Neural crest cell (in vitro differentiated cells): ENCODE results near the gene CDC42BPB. TPM values are rescaled to one million over a fixed set of nuclear protein-coding genes. Genes with fewer than 3 reads are reported as not detected.

Experiments used
- DNase-seq: peaks from one replicate; pipeline ENCODE4 v3.0.0; 2021; ENCODE audit warnings: low read depth, mixed read lengths, low spot score
- H3K27ac Mint-ChIP-seq: one replicate; pipeline ENCODE4 v1.8.0; 2021; ENCODE audit warnings: mild to moderate bottlenecking, mixed read lengths; ENCODE audit not compliant: unreplicated experiment
- H3K27me3 Mint-ChIP-seq: 2 replicates; pipeline ENCODE4 v1.8.0; 2021; ENCODE audit warnings: low read depth, mild to moderate bottlenecking, mixed read lengths
- H3K36me3 Mint-ChIP-seq: 2 replicates; pipeline ENCODE4 v1.8.0; 2021; ENCODE audit warnings: low read depth, mild to moderate bottlenecking, mixed read lengths
- H3K4me1 Mint-ChIP-seq: 2 replicates; pipeline ENCODE4 v1.8.0; 2021; ENCODE audit warnings: mixed read lengths
- H3K4me3 Mint-ChIP-seq: one replicate; pipeline ENCODE4 v1.8.0; 2021; ENCODE audit warnings: mild to moderate bottlenecking, mixed read lengths
- H3K9me3 Mint-ChIP-seq: 2 replicates; pipeline ENCODE4 v1.8.0; 2021; ENCODE audit warnings: mixed read lengths
- total RNA-seq: library from RNA; stranded (reverse); gene quantifications from 2 replicates; pipeline ENCODE4 v1.2.1, GENCODE V29; 2021
- TF ChIP-seq, protein P1 (sequence below): fragments of 200-600 bp; sonication (generic); conservative IDR thresholded peaks from 2 replicates; pipeline ENCODE4 v1.5.0; 2021; ENCODE audit warnings: antibody characterized with exemption, mild to moderate bottlenecking

The CDC42BPB gene
- total RNA-seq, 1 donor from 2014 or later, result 94.8 TPM

DNA sequence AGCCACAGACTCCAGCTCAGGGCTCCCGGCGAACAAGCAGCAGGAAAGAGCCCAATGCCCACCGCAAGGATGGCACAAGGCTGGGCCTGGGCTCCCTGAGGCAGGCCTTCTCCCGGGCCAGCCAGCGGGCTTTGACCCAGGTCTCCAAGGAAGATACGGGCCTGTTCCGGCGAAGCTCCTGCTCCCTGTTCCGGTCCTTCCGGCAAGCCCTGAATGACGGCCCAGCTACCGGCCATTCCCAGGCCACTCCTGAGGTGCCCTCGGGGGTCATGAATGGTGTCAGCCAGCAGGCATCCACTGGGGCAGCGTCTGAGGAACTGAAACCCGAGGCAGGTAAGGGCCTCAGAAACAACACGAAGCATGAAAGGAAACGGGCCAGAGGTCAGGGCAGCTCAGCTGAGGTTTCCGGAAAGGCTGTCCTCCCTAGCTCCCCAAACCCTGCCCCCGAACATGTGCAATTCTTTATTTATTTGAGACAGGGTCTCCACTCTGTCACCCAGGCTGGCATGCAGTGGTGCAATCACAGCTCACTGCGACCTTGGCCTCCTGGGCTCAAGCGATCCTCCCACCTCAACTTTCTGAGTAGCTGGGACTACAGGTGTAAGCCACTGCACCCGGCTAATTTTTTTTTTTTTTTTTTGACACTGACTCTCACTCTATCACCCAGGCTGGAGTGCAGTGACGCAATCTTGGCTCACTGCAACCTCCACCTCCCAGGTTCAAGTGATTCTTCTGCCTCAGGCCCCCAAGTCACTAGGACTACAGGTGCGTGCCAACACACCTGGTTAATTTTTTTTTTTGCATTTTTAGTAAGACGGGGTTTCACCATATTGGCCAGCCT, 43.2 kb upstream of the CDC42BPB start:
- H3K27me3 Mint-ChIP-seq, result peaks cover 22% of the 10 kb centered on the region
- TF ChIP-seq, protein P1, sequence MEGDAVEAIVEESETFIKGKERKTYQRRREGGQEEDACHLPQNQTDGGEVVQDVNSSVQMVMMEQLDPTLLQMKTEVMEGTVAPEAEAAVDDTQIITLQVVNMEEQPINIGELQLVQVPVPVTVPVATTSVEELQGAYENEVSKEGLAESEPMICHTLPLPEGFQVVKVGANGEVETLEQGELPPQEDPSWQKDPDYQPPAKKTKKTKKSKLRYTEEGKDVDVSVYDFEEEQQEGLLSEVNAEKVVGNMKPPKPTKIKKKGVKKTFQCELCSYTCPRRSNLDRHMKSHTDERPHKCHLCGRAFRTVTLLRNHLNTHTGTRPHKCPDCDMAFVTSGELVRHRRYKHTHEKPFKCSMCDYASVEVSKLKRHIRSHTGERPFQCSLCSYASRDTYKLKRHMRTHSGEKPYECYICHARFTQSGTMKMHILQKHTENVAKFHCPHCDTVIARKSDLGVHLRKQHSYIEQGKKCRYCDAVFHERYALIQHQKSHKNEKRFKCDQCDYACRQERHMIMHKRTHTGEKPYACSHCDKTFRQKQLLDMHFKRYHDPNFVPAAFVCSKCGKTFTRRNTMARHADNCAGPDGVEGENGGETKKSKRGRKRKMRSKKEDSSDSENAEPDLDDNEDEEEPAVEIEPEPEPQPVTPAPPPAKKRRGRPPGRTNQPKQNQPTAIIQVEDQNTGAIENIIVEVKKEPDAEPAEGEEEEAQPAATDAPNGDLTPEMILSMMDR, result no peak
- DNase-seq, result no peak
- H3K4me3 Mint-ChIP-seq, result no peak overlapping the region
- H3K27ac Mint-ChIP-seq, result peak overlapping the region; percentile 35
- no peaks in the 10 kb centered on the region for H3K36me3 Mint-ChIP-seq
- H3K4me1 Mint-ChIP-seq, result peaks cover 12% of the 10 kb centered on the region
- H3K9me3 Mint-ChIP-seq, result no peaks in the 10 kb centered on the region

DNA sequence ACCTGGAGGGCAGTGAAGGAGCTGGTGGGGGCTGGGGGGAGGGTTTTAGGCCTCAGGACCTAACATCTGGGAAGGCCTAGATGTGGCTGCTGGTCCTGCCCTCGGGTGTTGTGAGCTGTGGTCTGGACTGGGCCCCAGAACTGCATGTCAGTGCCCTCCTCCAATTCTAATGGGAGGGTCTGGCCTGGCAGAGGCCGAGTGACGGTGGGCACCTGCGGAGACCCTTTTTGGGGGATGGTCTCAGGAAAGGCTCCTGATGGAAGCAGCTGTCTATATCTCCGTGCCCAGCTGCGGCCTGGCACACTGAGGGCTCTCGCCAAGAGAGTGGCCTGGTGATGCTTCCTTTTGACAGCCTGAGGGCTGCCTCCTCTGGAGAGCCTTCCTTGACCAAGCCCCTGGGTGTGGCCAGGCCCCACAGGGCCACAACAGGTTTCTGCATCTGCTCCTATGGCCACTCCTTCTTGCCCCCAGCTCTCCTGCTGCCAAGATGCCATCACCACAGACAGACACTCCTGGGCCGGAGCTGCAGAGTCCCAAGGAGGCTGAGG, 42.5 kb upstream of the CDC42BPB start:
- Mint-ChIP-seq H3K27ac (peak overlapping the region; percentile 35), H3K4me1 (peaks cover 7% of the 10 kb centered on the region), H3K9me3 (no peaks in the 10 kb centered on the region), H3K36me3 (no peaks in the 10 kb centered on the region), H3K4me3 (no peak overlapping the region), H3K27me3 (peaks cover 17% of the 10 kb centered on the region)
- TF ChIP-seq, protein P1, result no peak
- no peak for DNase-seq

- H3K36me3 Mint-ChIP-seq, result no peaks in the 10 kb centered on the region
- DNase-seq, result no peak
- TF ChIP-seq, protein P1, result no peak
- no peaks in the 10 kb centered on the region for H3K9me3 Mint-ChIP-seq
- peaks cover 11% of the 10 kb centered on the region for H3K27me3 Mint-ChIP-seq
- peaks cover 7% of the 10 kb centered on the region for H3K4me1 Mint-ChIP-seq
- H3K27ac Mint-ChIP-seq, result no peak overlapping the region
- no peak overlapping the region for H3K4me3 Mint-ChIP-seq
Observed at GRCh38 chr14:103099081-103099732, 41.9 kb upstream of the CDC42BPB start.

DNA sequence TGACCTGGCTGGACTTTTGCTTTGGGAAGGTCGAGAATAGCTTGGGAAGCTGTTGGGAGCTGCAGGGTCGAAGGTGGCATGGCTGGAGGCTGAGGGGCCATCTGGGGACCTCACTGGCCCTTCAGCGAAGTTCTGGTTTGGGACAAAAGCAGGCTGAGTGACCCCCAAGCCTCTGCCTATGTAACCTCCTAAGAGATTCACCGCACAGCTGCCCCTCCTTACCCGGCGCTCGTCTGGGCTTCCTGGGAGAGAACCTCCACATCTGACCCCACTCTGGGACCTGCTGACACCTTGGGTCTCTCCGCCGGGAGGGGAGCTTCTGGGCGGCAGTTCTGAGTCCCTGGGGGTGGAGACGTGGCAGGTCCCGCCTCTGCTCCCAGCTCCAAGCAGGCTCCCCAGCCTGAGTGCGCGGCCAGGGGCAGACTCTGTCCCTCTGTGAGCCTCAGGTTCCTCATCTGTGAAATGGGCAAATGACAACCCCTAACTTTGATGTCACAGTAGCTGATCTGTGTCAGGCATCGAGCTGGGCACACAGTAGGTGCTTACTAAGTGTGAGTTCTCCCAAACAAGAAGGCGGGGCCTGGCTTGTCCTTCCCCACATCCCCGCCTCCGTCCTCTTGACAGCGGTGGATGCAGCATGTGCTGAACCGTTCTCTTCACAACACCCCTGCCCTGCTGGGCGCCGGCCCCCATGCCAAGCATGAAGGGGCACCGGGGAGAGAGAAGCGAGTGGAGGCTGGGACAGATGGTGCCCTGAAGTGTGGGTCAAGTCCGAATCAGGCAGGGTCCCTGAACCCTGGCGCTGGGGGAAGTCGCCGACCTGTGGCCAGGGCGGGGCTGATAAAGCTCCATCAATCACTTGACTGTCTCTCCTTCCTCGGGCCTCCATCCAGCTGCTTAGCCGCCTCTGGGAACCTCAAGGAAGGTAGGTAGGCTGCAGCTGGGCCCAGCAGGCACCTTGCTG, 40.9 kb upstream of the CDC42BPB start:
- Mint-ChIP-seq H3K36me3 (no peaks in the 10 kb centered on the region), H3K4me3 (no peak overlapping the region), H3K4me1 (peaks cover 7% of the 10 kb centered on the region), H3K27ac (no peak overlapping the region), H3K9me3 (no peaks in the 10 kb centered on the region), H3K27me3 (peaks cover 5% of the 10 kb centered on the region)
- no peak for DNase-seq
- TF ChIP-seq, protein P1, result no peak
